ENCODE data around the gene PNO1.

The PNO1 gene

GRCh38 chr2:68185541-68186164, 28.0 kb downstream of the PNO1 start:
- TF ChIP-seq TAF1 (IDR thresholded peaks at IDR 0.05; ENCODE audit: borderline replicate concordance, insufficient read depth, low read length), result no peak
- TF ChIP-seq FOXP2 (optimal IDR thresholded peaks at IDR 0.05; ENCODE audit: borderline replicate concordance, extremely low read depth, extremely low read length, insufficient read depth), result no peak
- no peak for TF ChIP-seq REST (IDR thresholded peaks at IDR 0.05; ENCODE audit: insufficient read depth in 1 of 2, low read depth in 2 of 2, low read length in 2 of 2)

- TF ChIP-seq POLR2AphosphoS5 (IDR thresholded peaks at IDR 0.05; ENCODE audit: low read depth, low read length) (no peak), REST (IDR thresholded peaks at IDR 0.05; ENCODE audit: insufficient read depth in 1 of 2, low read depth in 2 of 2, low read length in 2 of 2) (no peak), SIN3A (IDR thresholded peaks at IDR 0.05; ENCODE audit: borderline replicate concordance, insufficient read depth, low read length) (no peak), TAF1 (IDR thresholded peaks at IDR 0.05; ENCODE audit: borderline replicate concordance, insufficient read depth, low read length) (no peak), FOXP2 (optimal IDR thresholded peaks at IDR 0.05; ENCODE audit: borderline replicate concordance, extremely low read depth, extremely low read length, insufficient read depth) (no peak)
Observed at GRCh38 chr2:68187329-68187728, 29.6 kb downstream of the PNO1 start.

GRCh38 chr2:68188831-68189230, 31.1 kb downstream of the PNO1 start:
- TF ChIP-seq TAF1 (IDR thresholded peaks at IDR 0.05; ENCODE audit: borderline replicate concordance, insufficient read depth, low read length), result no peak
- no peak for TF ChIP-seq SIN3A (IDR thresholded peaks at IDR 0.05; ENCODE audit: borderline replicate concordance, insufficient read depth, low read length)
- TF ChIP-seq POLR2AphosphoS5 (IDR thresholded peaks at IDR 0.05; ENCODE audit: low read depth, low read length), result no peak
- TF ChIP-seq REST (IDR thresholded peaks at IDR 0.05; ENCODE audit: insufficient read depth in 1 of 2, low read depth in 2 of 2, low read length in 2 of 2), result no peak
- TF ChIP-seq FOXP2 (optimal IDR thresholded peaks at IDR 0.05; ENCODE audit: borderline replicate concordance, extremely low read depth, extremely low read length, insufficient read depth), result no peak

- no peak for TF ChIP-seq TAF1 (IDR thresholded peaks at IDR 0.05; ENCODE audit: borderline replicate concordance, insufficient read depth, low read length)
- TF ChIP-seq POLR2AphosphoS5 (IDR thresholded peaks at IDR 0.05; ENCODE audit: low read depth, low read length), result no peak
- no peak for TF ChIP-seq SIN3A (IDR thresholded peaks at IDR 0.05; ENCODE audit: borderline replicate concordance, insufficient read depth, low read length)
- no peak for TF ChIP-seq REST (IDR thresholded peaks at IDR 0.05; ENCODE audit: insufficient read depth in 1 of 2, low read depth in 2 of 2, low read length in 2 of 2)
- TF ChIP-seq FOXP2 (optimal IDR thresholded peaks at IDR 0.05; ENCODE audit: borderline replicate concordance, extremely low read depth, extremely low read length, insufficient read depth), result no peak
Observed at GRCh38 chr2:68189991-68190784, 32.5 kb downstream of the PNO1 start.

All from PFSK-1 (cell line).